GM19099 (cell line): ENCODE measurements around the gene SZT2.

Source experiments
- POLR2A ChIP-seq: IDR thresholded peaks from 3 replicates; pipeline ENCODE4 v1.6.1; 2011; ENCODE audit warnings: low read depth; ENCODE audit not compliant: insufficient read length; ENCODE audit errors: extremely low read depth

The SZT2 gene

GRCh38 chr1:43423672-43424550 lies 34.2 kb downstream of the SZT2 start:
- TF ChIP-seq POLR2A, result no peak

- no peak for TF ChIP-seq POLR2A
Measured at GRCh38 chr1:43425045-43425444, 35.3 kb downstream of the SZT2 start.

- TF ChIP-seq POLR2A, result no peak
Measured at GRCh38 chr1:43426221-43426620, 36.5 kb downstream of the SZT2 start.

- no peak for TF ChIP-seq POLR2A
Measured at GRCh38 chr1:43427524-43427923, 37.8 kb downstream of the SZT2 start.

- TF ChIP-seq POLR2A, result no peak
Measured at GRCh38 chr1:43427941-43428340, 38.2 kb downstream of the SZT2 start.

- TF ChIP-seq POLR2A, result no peak
Measured at GRCh38 chr1:43430831-43431230, 41.1 kb downstream of the SZT2 start.

- no peak for TF ChIP-seq POLR2A
Measured at GRCh38 chr1:43431676-43432075, 42.0 kb downstream of the SZT2 start.

- TF ChIP-seq POLR2A, result no peak
Measured at GRCh38 chr1:43432171-43432860, 42.6 kb downstream of the SZT2 start.

GRCh38 chr1:43432907-43433306 lies 43.2 kb downstream of the SZT2 start:
- no peak for TF ChIP-seq POLR2A

GRCh38 chr1:43434256-43434655 lies 44.6 kb downstream of the SZT2 start:
- TF ChIP-seq POLR2A, result no peak

GRCh38 chr1:43435146-43436145 lies 45.7 kb downstream of the SZT2 start:
- no peak for TF ChIP-seq POLR2A

GRCh38 chr1:43436371-43436770 lies 46.7 kb downstream of the SZT2 start:
- TF ChIP-seq POLR2A, result no peak

- no peak for TF ChIP-seq POLR2A
Measured at GRCh38 chr1:43437031-43437973, 47.6 kb downstream of the SZT2 start.

- no peak for TF ChIP-seq POLR2A
Measured at GRCh38 chr1:43438006-43438405, 48.3 kb downstream of the SZT2 start.
